HG02973 (cell line): Measurements from ENCODE around the gene TFAP2B.

Experiments used
- ATAC-seq: cut with Tn5 transposase; IDR thresholded peaks from one replicate; pipeline ENCODE4 v1.9.1; 2021; ENCODE audit warnings: moderate library complexity; ENCODE audit not compliant: unreplicated experiment

The TFAP2B gene

DNA sequence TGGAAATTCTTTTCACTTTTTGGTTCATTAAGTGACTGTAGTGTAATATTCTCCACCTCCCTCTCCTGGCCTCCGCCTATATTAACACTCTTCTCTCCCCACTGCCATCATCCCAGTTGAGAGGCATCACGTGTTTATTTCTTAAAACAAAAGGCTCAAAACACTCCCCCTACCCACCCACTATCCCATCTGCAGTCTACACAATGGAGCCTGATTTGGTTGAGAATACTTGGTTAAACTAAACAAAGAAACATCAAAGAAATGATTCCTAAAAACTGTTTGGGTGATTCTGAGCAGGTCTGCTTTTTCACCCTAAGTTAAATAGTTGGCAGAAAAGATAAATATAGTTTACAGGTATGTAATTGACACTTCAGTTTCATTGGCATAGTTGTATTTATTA is 5.9 kb downstream of the TFAP2B start:
- no peak for ATAC-seq

DNA sequence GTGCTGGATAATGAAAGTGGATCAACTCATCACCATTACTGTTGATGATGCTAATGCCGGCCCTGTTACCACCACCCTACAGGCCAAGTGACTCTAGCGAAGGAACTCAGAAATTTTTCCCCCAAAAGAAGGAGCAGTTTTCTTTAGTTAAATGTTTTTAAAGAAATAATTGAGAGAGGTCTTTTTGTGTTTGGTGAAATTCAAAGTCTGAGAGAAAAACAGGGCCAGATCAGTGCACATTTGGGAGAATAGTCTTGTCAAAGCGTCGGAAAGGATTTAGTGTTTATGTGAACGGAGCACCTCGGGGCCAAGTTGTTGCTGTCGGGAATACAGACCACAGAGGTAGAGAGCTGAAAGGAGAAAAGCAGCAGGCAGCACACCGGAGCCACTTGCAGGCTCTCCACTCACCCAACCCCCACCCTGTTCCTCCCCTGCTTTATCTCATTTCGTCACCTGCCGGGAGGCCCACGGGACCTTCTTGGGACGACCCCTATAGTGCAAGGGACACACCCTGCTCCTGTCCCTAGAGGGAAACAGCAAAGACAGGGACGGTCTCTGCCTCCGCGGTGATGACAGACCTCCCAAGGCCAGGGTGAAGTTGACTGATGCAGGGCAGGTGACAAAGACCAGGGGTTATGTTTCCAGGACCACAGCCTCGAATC is 6.8 kb downstream of the TFAP2B start:
- no peak for ATAC-seq

DNA sequence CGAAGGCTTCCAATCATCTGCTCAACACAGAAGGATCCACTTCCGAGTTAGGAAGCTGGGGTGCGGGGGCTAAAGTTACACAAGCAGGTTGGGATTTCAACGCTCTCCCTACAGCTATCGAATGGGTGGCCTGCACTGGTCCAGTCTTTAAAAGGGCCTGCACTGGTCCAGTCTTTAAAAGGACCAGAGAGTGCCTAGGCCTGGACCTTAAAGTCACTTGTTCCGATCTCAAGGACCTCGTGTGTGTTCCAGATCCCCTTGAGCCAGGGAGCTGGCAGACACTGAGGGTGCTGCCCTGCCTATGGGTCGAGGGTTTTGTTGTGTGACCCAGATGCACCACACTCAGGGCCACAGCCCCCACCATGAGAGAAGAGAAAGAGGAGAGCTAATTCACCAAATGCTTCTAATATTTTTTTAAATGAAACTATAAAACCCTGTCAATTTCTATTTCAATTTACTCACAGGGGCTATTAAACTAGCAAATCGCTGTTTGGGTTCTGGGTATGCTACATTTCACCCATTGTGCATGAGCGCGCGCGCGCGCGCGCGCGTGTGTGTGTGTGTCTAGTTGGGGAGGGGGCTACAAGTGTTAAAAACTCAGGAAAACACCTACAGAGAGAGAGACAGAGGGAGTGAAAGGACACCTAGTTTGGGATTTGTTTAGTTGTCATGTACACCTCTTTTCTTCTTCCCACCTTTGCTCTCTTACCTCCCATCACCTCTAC is 7.5 kb downstream of the TFAP2B start:
- ATAC-seq: no peak

DNA sequence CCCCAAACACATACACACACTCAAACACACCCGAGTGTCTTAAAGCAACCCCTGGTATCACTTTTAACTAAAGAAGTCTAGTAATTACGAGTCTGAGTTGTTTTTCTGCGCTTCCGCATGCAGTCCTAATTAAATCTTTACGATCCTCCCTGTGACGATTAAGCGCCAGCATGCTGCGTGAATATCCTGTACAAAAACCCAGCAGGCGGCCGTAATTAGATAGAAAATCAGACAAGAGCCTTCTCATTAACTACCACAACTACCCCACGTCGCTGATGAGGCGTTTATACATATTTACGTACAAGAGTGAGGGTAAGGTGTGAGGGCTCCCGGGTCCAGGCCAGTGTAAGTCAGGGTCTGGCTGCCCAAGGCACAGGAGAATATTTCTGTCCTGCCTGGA is 8.1 kb downstream of the TFAP2B start:
- no peak for ATAC-seq

DNA sequence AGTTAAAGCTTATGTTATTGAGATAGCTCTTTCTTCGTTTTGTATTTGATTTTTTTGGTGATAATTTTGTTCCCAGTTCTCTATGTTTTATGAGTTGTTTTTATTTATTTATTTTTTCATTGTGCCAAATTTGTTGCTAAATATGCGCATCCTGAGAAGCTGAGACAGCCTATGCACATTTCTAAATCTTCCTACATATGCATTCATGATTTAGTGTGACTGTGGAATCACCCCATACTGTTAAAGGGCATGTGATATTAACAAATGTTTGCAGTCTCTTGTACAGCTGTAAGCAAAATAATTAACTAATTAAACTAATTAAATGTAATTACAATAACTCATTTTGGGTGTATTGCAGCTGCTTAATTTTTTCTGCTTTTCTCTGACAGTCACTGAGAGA is 10.4 kb downstream of the TFAP2B start:
- no peak for ATAC-seq

DNA sequence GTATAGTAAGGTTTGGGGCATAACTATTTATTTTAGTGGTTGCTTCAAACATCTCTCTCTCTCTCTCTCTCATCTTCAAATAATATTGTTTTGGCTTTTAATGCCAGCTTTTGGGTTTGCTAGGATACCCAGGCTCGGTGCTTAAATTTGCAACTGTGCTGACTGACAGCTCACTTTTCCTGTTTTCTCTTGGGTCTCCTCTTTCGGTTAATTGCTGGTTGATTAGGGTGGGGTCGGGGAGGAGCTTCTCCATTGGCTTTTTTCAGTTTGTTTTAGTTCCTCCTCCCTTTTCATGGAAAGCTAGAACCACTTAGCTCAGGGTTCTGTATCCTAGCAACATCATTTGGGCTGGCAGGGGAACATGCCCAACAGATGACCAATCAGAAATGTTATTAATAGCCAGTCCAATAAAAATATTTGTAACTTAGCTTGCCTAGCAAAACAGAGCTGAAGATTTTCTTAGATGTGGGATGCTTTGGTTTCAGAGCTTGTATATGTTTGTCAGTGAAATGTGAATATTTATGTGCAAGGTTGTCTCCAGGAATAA is 11.3 kb downstream of the TFAP2B start:
- no peak for ATAC-seq

DNA sequence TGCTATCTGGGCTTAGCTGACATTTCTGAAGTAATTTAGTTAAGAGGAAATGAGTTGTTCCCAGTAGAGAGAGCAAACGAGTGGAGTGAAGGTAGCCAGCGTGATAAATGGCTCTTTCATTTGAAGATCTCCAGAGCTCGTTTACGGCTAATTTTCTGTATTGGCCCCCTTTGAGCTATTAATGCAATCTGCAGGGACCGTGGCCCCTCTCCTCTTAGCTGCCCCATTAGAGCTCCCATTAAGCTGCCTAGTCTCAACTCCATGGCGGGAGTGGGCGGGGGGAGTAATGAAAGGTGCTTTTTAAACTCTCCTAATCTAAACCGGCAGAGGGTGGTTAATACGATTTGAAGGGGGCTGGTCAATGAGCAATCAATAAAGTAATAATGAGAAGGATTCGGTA is 12.5 kb downstream of the TFAP2B start:
- no peak for ATAC-seq

DNA sequence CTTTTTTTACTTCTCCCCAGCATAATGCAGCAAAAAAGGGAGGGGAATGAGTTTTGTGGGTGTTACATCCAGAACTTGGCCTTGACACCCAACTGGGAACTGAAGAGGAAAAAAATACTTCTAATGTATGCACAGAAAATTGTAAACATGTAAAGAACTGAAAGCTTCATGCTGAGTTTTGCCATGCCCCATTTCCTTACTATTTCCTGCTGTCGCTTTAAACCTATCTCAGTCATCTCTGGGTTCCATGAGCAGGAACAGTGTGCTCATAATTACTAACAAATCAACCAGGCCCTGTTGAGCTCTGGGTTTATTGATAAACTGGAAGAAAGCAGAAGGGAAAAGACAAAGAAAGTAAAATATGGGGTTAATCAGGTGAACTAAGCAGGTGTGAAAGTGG is 14.2 kb downstream of the TFAP2B start:
- ATAC-seq: no peak

DNA sequence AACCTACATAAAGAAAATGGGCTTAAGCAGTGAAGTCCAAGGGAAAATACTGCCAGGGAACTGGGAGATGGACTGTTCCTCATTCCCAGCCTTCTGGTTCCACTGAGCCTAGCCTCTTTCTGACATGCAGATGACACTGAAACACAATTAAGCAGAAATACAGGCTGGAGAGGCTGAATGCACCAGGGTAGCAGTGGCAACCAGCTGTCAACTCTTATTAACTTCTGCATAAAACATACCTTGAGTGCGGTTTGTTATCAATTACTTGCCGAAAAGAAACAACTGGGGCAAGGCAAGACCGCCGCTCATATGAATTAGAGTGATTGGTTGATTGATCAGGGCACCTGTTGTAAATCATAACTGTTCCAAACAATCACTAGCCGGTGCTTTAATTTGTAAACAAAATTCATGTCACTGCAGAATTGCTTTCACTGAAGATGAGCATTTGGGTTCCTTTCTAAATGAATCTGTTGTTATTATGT is 16.3 kb downstream of the TFAP2B start:
- no peak for ATAC-seq

DNA sequence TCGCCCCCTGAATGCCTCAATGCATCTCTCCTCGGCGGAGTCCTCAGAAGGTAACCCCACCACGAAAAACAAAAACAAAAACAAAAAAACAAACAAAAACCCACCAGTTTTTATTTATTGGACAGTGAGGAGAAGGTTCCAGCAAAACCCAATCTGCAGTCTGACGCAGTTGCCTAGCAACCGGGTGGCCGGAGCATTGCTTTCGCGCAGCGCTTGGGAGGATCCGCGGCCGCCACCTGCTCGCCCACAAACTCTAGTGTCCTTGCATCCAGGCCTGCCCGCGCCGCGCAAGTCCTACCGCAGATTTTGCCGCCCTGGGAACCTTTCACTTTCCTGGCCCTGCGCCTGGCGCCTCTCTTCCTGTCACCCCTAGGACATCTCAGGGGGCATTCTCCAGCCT is 17.6 kb downstream of the TFAP2B start:
- ATAC-seq: no peak

DNA sequence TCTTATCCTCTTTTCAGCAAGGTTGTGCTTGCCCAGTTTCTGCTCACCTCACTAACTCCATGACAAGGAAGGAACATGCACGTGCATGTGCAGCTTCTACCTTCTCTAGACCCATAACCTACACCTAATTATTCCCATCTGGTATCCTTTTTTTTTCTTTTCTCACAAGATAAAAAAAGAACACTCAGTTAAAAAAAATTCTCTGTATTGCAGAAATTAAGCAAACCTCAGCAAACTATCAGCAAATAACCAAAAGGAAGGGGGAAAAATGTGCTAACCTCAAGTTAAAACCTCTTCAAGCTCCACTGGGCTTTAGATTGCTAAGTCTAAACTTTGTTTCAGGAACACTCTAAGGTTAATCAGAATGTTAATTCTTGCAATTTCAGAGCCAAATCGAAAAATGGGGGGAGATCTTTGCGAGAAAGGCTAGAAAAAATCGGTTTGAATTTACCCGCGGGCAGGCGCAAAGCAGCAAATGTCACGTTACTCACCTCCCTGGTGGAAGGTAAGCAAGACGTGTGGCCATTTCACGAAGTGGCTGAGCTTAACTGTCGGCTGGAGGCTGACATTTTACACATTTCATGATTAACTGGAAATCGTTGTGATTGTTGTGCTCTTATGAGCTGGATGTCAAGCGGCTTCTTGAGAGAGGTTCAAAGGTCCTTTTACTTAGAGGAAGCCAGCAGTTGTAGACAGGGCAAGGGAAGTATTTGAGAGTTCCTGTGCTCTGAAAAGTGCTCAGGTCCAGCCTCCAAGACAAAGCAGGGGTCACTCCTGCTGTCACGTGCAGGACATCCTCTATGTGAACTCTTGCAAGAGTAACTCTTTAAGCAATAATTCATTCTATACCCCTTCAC is 19.1 kb downstream of the TFAP2B start:
- no peak for ATAC-seq

DNA sequence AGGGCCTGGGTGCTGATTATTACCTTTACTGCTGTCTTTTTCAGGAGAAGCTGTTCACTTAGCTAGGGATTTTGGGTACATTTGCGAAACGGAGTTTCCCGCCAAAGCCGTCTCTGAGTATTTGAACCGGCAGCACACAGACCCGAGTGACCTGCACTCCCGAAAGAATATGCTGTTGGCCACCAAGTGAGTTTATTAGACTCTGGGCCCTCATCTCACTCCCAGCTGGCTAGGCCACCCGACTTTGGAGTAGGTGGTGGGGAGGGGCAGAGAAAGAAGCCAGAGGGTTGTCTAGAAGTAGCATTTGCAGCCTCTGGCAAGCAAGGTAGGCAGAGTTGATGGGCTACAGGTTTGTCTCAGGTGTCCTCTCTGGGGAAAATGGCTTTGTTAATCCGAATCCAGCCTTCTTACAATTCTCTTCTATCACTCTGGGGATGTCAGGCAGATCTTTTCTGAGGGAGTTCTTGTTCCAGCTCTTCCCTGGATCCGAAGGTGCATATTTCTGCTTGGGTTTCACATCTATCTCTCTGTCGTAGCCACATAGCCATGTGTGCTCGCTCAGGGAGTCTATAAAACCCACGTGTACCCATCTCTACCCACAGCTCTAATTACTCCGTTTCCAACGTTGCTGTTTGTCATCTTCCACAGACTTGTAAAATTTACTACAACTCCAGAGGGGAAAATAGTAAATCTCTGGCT is 21.6 kb downstream of the TFAP2B start:
- no peak for ATAC-seq

DNA sequence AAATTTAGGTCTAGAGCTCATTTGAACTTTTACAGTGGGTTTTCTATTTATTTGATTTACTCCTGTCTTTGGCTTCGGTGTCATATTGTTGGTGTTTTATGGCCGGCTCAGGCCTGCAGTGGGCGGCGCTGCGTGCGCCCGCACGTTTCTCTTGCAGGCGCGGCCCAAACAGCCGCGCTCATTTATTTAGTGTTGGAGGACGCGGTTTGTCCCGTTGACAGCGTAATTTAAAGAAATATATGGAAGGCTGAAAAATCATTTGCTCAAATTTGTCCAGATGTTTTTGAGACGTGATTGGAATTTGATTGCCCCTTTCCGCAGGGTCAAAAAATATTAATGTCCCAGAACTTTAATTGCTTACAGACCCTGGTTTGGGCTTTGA is 22.1 kb downstream of the TFAP2B start:
- ATAC-seq: no peak

DNA sequence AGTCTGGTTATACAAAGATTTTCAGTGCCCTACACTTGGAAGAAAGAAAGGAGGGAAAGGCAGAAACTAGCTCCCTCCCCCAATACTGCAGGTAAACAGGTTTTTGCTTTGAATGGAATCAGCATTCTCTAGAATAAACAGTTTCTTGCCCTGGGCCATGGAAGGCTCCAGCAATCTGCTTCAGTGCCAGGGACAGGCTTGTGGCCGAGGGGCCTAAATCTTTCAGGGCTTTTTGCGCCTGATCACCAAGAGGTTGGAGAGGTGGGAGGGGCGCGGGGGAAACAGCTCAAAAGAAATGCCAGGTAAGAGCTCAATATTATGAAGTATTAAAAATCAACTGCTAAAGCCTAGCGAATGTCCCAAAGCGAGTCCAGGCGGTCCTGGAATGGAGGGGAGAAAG is 23.8 kb downstream of the TFAP2B start:
- ATAC-seq: no peak

DNA sequence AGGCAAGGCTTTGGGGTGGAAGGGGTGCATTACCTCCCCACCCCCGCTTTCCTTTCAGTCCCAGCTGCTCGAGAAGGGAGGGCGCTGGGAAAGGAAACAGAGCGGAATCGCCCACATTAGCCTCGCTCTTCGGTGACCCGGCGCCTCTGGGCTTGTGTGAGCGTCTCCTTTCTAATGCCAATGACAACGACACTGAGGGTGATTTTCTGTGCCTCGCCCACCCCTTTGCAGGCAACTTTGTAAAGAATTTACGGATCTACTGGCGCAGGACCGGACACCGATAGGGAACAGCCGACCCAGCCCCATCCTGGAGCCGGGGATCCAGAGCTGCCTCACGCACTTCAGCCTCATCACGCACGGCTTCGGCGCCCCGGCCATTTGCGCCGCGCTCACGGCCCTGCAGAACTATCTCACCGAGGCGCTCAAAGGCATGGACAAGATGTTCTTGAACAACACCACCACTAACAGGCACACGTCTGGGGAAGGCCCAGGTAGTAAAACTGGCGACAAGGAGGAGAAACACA is 24.3 kb downstream of the TFAP2B start:
- ATAC-seq: no peak

DNA sequence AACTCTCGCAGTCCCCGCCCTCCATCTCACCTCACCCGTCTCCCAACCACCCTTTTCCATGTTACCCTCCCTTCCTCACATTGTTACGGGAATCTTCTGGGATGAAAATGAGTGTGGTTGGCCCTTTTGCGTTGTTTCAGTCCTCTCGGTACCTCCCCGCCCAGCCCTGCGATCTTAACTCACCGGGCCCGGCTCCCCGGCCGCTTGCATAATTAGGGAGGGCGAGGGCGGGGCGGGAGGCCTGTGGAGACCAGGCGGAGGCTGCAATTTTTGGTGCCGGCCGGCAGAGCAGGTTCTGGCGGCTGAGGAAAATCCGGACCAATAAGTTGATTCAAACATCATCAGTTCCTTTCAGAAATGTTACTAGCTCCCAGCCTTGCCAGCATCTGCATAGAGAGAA is 25.2 kb downstream of the TFAP2B start:
- no peak for ATAC-seq

DNA sequence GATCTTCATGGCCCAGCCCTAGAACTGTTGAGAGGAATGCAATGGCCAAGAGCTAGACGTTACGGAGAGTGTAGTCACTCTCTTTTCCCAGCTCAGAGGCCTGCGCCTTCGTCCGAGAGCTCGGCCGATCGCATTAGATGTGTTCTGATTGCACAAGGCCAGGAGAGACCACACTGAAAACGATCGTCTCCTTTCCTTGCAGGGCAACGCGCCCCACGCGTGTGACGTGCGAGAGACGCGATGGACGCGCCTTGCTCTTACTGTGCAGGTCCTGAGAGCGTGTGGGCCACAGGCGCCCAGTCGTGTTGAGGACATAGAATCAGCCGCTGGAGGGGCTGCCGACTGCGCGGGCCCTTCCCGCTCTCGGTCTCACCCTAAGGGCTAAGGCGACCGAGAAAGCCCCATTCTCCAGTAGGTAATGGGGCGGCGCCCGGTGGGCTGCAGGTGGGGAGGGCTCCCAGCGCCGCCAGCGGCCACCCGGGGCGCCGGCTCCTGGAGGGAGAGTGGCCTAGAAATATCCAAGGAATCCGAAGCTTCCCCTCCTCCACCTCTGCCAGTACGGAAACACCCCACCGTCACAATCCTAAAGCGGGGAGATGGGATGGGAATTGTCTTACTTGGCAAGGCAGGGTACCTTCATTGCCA is 26.9 kb downstream of the TFAP2B start:
- ATAC-seq: no peak

DNA sequence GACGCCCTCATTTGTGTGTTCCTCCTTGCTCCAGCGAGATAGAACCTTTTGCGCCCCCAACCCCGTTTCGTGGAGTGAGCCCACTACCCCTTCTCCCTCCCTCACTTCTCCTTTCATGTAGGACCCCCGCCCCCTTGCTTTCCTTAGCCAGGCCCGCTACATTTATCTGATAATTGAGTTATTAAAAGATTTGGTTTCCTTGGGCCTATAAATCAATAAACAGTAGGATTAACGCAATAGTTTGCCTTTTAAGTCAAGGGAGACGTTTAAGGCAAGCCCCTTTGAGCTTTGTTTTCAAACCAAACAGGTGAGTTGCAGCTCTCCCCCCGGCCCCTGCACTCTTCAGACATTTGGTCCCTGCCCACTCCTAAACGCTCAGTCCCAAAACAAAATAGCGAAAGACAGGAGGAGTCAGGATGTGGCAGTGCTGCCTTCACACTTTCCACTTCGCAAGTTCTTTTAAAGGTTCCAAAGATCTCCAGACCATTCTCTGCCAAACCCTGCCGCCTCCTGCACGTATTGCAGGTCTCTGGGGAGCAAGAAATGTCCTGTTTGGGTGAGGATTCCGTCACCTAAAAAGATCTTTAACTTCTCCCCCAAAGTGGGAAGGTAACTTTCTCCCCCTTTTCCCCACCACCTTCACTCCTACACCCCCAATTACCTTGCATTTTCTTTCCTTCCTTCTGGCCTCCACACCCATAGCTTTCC is 27.6 kb downstream of the TFAP2B start:
- ATAC-seq: no peak

DNA sequence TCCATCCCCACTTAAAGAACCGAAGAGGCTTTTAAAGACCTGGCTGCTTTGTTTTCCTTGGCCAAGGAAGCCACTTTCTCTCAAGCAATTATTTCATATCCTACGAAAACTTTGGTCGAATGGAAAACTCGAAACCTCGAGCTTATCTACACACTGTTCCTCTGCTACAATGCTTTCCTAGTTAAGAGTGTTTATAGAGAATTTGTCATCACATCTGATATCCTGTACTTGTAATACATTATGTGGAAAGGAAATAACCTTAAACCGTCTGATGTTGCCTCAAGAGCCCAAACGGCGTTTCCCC is 28.1 kb downstream of the TFAP2B start:
- no peak for ATAC-seq
